SKM-1 treated with dmso at 0.1 percent for 144 hours (cell line): Measurements from ENCODE around the gene LANCL2.
"Not testable (repeated sequence)": the region's sequence is repeated elsewhere in the genome, so short reads cannot be mapped to it uniquely, and the experiment has no call there.

ENCODE experiments used
- DNase-seq: peaks from one replicate; lab custom pipeline; 2025; ENCODE audit not compliant: unreplicated experiment; lab: John Stamatoyannopoulos, UW

LANCL2 gene

DNA sequence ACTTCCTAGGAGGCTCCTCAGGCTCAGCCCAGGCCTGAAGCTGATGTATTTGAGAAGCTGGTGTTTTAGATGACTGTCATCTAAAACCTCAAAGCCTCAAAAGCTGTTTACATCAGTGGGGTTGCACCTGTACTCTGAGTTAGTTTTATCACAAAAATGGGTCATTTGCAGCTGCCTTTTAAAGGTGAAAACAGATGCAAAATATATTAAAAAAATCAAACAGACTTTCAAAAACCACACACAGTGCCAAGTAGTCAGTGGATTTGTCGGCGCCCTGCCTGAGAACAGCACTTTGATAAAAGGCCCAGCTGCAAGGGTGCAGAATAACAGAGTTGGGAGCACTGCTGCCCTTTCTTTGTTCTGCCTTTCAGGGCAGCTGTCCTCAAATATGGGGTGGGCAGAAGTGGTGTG lies 104.1 kb downstream of the LANCL2 start:
- no peak for DNase-seq

DNA sequence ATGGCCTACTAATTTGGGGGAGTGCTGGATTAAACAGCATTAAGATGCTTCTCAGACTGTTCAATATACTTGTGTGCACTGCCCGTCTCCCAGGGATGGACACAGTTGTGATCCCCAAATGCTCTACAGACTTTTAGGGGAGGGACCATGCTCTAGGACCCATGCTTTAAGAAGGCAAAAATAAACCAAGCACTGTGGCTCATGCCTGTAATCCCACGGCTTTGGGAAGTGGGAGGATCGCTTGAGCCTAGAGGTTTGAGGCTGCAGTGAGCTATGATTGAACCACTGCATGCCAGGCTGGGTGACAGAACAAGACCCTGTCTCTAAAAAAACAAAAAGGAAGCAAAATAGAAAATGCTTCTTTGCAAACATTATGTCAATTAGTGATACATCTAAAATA lies 104.6 kb downstream of the LANCL2 start:
- no peak for DNase-seq

DNA sequence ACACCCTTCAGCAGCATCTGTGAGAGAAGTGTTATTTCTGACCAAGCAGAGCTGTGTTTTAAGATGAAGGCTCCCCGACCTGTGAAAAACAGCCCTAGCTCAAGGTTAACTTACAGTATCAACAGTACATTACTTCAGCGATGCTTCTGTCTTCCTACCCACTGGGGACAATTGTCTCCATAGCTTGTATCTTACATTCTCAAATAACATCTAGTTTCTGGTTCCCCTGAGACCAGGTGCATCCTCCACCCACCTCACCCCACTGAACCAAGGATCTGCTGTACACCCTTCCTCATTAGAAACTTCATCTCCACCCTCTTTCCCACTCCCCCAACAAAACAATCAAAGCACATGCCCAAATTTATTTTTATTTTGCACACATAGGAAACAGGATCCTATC lies 105.1 kb downstream of the LANCL2 start:
- no peak for DNase-seq

DNA sequence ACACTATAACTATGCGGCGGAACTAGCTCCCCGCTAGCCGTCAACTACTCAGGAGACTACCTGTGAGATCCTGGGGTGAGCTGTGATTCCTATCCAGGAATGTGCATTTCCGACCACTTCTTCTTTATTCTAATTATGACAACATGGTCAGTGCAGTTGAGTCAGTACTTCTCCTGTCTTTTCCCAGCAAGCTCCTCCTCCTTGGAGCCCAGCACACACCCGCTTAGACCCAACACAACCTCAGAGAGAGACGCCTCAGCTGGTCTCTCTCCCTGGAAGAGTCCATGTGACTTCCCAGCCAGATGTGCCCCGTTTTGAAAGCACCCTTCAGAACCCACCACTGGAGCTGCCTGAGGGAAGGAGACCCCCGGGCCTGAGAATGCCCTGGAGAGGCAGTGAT lies 106.5 kb downstream of the LANCL2 start:
- DNase-seq: not testable (repeated sequence)

DNA sequence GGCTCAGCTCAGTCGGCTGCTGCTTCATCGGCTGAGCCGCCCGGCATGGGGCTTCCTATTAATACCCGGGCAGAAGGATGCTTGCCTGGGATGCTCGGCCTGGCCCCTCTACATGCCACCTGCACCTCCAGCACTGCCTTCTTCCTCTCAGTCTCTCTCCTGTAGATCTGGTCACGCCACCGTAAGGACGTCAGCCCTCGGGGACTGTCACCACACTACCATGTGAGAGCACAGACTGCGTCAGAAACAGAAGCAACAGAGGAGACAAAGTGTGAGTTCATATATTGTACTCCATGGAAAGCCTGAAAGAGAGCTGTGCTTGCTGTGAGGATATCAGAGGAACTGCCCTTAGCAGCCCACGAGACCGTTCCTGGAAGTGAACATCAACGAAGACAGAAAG lies 107.3 kb downstream of the LANCL2 start:
- DNase-seq: not testable (repeated sequence)

DNA sequence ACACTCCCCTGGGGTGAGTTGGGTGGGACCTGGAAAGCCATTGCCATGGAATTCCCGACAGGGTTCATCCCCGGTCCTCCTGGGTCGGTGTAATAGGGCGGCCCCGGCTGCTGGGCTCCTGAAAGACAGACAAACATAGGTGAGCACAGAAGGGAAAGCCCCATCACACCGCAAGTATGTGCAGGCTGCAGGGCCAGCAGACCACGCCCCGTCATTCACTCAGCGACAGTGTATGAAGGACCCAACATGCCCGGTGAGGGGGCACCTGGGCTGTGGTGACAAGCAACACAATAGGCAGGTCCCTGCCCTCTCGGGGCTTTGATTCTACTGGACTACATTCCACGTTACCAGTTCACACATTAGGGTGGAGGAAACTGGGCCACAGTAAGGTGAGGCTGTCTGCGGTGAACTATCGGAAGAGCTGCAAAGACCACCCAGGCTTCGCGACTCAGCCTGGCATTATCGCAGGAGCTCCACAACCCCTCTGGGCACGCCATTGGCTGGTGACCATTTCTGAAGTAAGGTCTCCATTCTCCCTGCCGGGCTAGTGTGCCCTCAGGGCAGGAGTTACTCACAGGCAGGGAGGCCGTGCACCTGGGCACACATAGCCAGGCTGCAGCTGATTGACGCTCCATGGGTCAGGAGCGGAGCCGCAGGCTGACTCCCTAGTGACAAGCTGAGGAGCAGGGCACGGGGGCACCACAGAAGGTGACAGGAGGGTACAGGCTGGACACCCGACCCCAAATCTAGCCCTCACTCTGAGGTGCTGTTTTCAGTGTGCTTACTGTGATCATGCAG lies 108.0 kb downstream of the LANCL2 start:
- DNase-seq: no peak

DNA sequence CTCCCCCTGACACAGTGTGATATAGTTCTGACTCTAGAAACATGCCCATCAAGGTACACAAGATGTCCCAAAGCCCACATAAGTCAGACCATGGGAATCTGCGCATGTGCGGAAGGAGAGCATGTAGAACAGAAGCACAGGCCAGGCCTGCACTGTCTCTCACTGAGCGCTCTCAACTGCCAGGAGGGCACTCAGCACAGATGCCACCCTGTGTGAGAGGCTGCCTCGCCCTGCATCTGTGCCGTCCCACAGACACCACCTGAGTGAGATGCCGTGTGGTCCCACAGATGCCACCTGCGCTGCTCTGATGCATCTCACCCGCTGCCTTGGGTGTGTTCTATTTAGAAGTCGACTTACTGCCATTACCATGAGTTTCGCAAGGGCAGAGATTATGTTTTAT lies 108.8 kb downstream of the LANCL2 start:
- no peak for DNase-seq

DNA sequence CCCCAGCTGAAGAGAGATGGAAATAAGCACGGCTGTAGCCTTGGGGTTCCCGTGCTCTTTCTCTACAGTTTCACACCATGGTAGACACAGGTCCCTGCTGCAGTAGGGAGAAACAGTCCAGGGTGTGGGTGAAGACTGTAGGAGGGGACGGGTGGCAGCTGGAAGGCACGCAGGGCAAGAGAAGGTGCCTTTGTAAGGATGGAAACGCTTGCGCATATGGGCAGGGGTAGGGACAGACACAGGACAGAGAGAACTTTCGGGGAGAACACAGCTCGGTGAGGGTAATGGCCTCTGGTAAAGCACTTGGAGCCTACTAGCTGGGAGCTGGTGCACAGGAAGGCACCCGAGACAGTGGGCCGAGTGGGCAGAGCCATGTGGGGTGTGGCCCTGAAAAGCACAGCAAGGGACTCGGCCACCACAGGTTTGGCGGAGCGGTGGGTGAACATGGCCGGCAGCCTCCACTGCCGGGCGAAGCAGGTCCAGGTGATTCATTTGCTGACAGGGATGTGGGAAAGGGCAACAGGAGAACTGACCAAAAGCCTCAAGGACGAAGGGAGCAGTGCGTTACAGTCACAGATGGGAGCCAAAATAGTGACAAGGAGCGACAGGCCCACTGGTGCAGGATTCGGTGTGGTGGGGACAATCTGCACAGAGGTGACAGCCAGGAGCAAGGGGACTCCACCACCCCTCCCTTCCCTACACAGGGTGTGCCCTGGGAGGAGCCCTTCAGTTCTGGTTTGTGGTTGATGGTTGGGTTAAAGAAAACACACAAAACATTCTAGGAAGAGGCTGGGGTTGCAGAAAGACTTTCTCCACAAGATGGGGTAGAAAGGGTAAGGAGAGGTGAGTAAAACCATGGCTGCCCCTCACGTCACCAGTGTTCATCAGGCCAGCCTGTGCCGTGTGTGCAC lies 110.1 kb downstream of the LANCL2 start:
- DNase-seq: no peak

DNA sequence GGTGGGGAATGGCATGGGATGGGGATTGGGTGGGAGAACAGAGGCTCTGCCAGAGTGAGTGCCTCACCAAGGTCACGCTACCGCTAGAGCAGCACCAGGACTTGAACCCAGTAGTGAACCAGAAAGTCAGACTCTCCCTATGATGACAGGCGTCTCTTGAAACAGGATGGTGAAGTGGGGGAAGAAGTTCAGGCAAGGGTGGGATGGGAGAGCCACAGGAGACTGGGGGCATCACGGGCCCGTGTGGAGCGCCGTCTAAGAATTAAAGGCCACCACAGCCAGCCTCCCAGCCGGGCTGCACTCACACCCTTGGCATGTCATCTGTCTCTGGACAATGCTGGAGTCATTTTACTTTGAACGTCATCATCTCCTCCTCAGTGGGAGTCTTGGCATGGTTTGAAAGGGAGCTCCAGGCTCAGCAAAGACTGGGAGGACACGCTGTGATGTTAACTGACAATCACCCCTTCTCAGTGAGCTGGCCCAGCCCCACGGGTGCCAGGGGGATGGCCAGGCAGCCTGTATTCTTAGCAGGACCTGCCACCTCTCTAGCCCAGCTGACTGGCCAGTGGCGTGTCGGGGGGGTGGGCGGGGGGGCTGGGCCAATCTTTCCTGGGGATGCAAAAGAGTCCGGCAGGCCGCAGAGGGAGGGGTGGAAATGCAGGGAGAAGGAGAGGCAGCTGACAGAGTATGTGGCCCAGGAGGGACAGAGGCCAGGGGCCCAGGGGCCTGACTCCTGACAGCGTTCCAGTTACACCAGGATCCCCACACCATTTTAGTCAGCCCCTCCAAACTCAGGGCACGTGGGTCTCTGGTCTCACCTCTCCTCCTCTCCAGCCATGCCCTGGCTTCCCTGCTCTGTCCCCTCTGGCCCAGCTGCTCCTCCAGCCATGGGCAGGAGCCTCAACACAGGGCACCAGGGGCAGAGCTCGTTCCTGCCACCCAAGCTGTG lies 111.0 kb downstream of the LANCL2 start:
- no peak for DNase-seq

DNA sequence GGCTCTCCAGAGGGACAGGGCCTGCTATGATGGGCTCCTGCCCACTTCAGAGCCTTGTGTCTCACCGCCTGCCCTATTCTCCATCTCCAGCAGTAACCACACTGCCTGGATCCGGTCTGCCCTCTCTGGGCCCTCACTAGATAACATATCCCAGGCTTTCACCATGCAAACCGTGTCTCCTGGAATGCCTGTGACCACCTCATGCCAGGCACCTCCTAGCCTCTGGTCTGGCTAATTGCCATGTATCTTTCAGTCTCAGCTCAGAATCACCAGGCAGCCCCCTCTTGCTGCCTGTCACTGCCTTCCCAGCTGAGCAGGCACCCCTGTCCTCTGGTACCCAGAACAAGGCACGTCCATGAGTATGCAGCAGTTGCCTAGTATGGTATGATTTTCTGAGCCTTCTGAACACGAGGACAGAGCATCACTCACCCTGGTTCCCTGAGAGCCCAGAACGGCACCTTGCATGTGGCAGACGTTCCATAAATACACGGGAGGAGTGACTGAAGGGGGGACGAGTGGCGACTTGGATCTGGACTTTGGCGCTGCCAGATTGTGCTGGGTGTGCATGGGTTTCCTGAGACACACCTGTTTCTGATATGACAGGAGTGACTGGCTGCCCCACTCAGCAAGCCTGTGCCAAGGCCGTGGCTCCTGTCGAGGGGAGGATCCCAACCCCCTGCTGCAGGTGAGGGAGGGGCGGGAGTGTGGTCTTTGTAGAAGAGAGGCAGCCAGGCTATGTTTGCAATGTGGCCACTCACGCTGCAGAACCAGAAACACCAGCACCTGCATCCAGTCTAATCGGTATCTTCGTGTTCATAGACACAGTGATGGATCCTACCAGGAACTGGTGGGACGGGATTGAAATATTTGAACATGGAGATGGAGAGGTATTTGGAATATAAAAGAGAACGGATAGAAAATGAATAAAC lies 112.0 kb downstream of the LANCL2 start:
- DNase-seq: no peak

DNA sequence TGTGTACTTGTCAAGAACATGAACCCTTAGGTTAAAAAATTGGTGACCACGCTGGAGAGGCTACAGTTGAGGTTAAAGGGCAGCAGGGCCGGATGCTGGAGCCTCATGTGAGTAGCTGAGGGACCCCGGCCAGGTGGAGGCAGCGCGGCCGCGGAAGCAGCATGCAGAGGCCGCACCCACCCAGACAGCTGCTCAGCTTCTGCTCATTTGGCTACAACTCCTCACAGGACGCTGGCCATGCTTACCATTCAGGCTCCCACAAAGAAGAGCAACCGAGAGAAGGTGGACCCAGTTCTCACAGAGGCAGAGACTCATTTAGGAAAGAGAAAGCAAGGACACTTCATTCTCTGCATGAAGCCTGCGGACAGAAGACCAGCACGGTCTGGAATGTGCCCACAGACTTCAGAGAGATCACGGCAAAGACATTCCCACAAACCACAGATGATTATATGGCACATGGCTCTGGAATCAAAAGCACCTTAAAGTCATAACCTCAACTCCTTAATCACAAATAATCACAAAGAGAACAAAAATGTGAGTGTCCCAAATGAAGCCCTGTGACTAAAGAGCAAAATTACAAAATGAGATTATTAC lies 112.7 kb downstream of the LANCL2 start:
- no peak for DNase-seq

DNA sequence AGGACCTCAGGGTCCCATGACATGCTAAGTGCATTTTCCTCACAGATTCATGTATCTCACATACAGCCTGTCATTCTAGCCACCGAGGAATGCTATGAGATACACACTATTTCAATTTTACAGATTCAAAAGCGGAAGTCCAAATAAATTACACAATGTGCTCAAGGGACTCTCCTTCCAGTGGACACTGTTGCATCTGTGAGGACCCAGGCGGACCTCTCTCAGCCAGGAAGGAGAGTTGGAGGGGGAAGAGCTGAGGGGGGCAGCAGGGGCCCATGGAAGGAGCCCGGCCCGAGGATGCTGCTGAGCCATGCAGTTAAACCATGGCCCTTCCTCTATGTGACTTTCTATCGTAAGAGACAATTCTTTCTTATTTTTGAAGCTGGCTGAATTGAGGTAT lies 113.6 kb downstream of the LANCL2 start:
- DNase-seq: no peak

DNA sequence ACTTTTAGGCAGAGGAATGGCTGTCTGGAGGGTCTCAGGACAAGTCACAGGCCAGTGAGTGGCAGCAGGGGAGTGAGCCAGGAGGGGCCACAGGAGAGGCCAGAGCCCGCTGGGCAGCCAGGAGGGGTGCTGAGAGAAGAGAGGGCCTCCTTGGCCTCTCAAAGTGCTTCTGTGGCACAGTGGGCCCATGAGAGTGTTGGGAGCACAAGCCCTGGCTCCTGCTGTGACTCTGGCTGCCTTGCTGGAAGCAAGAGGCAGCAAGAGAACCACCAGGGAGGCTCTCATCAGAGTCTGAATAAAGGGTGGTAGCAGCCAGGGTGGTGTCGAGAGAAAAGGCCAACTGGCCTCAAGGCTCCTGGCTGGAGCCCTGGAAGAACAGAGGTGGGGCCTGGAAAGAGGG lies 116.0 kb downstream of the LANCL2 start:
- no peak for DNase-seq

DNA sequence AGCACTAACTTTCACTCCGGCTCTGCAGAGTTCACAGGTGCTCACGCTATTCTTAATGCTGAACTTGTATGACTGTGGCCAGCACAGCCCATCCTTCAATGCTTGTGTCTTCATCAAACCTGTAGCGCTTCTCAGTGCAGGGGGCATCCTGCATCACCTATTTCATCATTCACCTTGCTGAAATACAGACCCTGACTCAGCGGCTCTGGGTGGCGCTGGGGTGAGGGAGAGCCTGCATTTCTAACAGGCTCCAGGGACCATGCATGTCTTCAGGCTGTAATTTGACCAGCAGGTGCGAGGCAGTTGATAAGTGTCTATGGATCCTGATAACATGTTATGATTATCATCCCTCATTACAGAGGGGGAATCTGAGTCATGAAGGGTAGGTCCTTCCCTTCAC lies 117.9 kb downstream of the LANCL2 start:
- no peak for DNase-seq
